ENCODE measurements around the gene DNAH17.
A peak's percentile ranks its signal among the peaks of the same experiment; 100 is the strongest.

Gene DNAH17

GRCh38 chr17:78577296-78577695 lies at the start of gene DNAH17:
DNAH17 (minus strand) TSS chr17:78577396; CDS start chr17:78575057, 2,339 bp downstream.
- no peak for DNase-seq

DNA sequence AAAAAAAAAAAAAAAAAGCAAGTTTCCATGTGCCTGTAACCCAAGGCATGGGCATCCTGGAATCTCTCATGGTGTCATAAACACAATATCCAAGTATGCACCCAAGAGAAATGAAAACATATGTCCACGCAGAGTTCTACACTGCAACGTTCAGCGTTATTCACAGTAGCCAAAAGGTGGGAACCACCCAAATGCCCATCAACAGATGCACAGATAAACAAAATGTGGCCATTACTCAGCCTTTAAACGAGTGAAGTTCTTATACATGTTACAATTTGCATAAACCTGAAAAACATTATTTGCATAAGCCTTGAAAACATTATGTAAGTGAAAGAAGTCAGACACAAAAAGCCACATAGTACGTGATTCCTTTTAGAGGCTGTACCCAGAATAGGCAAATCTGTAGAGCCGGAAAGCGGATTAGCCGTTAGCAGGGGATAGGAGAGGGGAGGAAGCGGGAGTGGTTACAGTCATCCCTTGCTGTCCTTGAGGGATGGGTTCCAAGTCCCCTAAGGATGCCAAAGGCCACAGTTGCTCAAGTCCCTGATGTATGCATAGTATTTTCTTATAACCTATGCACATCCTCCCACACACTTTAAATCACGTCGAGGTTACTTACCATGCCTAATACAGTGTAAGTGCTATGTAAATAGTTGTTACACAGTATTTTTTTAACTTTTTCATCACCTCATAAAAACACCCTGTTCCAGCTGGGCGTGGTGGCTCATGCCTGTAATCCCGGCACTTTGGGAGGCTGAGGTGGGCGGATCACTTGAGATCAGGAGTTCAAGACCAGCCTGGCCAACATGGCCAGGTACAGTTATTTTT lies 47.3 kb upstream of the DNAH17 start:
- no peak for DNase-seq

DNA sequence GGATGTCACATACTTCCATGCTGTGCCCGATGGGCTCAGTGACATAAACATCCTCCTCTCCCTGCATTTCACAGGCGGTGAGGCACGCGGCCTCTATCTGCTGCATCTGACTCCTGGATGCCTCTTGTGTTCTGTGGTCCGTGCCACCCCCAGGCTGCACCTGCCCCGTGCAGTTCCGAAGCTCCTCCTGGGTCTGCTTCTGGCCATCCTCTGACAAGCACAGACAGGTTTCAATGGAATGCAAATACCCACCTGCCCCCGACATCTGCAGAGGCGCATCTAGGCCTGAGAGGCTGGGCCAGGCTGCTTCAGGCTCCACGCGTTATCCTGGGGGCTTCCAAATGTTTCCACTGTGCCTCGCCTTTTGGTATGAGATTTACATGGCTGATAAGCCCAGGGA lies 46.3 kb upstream of the DNAH17 start:
- DNase-seq, result no peak

DNA sequence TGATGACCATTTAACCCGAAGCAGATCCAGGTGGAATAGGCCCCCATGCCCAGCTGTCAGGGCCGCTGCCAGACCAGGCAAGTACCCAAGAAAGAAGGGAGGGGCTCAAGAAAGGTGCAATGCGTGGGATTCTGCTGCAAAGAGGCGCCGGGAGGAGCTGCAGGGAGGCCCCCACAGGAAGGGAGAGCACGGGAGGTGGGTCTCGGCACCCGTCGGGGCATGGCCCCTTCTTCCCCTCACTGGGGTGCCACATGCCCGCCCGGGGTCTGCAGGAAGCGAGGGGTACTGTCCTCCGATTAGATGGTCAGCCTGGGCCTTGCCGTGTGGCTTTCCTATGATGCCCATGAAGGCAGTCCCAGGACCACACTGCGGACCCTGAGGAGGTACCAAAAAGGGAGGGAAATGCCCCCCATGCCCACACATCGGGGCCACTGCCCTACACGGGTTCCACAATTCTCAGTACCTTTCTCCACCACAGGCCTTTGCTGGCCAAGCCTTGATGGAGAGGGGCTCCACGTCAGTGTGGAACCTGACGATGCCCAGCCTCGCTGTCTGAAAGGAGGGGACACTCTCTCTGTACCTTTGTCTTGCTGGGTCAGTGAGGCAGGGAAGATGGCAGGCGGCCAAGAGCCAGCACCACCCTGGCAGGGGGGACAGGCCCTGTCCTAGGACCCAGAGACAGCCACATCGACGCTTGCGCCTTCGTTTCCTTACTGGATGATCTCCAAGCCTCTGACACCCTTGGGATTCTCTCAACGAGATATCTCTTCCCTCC lies 45.5 kb upstream of the DNAH17 start:
- no peak for DNase-seq

DNA sequence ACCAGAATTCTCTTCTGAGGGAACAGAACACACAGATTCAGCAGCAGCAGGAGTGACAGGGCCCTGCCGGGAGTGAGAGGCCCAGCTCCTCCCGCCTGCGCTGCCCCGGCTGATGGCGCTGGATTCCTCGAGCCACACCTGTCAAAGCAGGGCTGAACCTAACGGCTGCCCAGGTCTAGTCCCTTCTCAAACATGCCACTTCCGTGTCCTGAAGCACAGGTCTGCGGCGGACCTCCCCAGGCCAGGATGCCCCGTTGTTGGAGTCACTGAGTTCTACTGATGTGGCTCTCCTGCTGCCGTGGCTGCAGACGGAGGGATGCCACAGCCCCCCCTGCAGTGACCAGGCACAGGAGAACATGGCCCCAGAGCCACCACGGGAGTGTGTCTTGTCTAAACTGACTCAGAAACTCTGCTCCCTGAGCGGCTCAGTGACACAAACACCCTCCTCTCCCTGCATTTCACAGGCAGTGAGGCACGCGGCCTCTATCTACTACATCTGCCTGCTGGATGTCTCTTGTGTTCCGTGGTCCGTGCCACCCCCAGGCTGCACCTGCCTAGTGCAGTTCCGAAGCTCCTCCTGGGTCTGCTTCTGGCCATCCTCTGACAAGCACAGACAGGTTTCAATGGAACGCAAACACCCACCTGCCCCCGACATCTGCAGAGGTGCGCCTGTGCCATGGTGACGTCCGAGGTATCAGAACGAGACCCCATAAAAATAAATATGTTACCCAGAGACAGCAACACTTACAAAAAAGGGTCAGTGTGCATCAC lies 44.7 kb upstream of the DNAH17 start:
- no peak for DNase-seq

- DNase-seq, result no peak
These were observed 42.9 kb upstream of the DNAH17 start for GRCh38 chr17:78620099-78620498.

DNA sequence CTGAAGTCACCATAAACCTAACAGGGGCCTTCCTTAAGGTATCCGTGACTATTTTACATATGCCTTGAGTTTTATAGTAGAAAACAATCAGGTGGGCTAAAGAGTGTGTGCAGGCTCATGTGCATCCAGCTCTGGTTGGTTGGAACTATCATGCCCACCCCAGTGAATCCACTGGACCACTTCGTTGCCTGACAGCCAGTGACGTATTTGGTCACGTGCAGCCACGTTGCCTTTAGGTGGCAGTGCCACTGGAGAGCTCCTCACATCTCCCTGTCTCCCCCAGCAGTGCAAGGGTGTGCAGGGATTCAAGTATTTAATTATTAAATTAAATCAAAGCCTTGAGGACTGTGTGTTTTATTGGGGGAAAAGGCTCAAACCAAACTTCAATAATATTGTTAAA lies 42.1 kb upstream of the DNAH17 start:
- no peak for DNase-seq

- DNase-seq, result no peak
These were observed 41.3 kb upstream of the DNAH17 start for GRCh38 chr17:78618264-78619066.

- DNase-seq, result peak in 1 of 2 experiments; percentile 48
These were observed 40.4 kb upstream of the DNAH17 start for GRCh38 chr17:78617511-78618061.

- no peak for DNase-seq
These were observed 39.8 kb upstream of the DNAH17 start for GRCh38 chr17:78616946-78617345.

DNA sequence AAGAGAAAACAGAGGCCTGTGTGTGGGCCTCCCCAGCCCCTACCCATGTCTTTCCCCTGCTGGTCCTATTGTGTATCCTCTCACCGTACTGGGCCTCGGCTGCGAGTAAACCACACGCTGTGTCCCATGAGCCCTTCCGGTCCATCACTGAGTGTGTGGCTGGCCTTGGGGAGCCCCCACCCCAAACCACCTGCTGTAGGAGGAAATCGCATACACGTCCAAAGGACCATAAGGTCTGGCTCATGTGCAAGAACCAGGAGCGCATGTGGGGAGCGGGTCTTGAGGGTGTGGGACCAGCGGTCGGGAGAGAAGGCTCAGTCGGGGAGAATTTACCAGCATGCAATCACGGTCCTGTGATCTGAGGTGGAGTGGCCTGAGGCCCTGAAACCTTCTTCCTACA lies 38.4 kb upstream of the DNAH17 start:
- DNase-seq, result no peak

DNA sequence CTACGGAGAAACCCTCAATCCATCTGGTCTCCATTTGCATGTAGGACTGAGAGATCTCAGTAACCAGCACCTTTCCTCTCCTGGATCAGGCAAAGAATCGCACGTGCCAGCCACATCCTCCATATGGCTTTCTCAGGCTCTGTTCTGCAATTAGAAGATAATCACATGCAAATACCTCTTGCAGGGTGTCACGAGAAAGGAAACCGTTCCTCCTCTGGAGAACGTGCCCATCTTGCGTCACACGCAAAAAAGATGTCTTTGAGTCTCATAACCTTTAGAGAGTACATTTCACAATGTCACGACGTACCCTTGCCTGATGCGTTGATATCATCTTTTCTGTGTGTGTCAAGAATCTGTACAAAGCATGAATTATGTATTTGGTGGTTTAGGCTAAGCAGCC lies 36.2 kb upstream of the DNAH17 start:
- no peak for DNase-seq

DNA sequence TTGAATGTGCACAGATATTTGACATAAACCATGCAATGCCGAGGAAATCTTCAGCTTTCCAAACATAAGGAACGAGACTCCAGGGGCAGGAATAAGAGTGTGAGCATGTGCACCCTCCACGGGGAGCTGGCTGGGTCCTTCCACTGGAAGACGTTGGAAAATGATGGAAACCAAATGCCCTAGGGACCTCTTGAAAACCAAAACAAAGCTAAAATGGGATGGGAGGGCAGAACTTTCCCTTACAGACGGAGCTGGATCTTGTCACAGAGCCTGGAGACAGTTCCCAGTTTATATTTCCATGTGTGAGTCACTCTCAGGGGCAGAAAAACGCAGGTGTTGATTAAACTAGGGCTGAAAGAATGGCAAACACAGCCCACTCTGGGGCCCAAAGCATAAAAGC lies 34.4 kb upstream of the DNAH17 start:
- peak in 1 of 2 experiments; percentile 35 for DNase-seq

GRCh38 chr17:78610951-78611511 lies 33.8 kb upstream of the DNAH17 start:
- DNase-seq, result no peak

DNA sequence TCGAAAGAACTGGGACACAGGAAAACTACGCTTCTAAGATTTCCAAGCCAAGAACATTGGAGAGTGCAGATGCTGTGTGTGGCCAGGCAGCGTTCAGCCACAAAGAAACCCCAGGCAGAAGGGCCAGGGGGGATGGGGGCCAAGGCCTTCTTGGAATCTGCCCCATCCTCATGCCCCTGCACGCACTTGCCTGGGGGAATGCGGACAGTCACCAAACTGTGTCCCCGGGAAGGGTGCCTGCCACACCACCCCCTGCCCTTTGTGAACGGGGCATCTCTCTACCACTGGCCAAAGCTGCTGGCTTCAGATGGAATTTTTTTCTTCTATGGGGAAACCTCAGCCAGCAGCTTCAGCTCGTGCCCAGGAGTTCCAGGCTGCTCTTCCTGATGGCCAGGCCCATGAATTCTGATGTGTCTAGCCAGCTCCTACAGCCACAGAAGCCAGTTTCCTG lies 32.0 kb upstream of the DNAH17 start:
- peak; percentile 63 to 69 for DNase-seq

DNA sequence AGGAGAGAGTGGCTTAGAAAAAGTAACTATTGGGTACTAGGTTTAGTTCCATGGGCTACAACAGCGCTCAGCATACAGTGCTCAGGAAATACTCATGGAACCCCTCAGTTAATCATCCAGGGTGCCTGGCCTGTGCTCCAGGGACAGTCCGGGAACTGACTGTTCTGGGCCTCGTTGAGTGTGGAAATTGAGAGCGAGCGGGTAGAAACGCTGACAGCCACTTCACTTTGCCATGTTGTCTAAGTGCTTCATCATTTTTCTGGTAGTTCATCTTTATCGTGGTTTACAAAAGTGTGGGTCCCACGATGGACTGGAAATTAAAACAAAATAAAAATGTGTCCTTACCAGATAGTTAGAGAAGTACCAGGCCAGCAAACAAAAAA lies 31.6 kb upstream of the DNAH17 start:
- DNase-seq, result no peak

GRCh38 chr17:78608122-78608803 lies 31.1 kb upstream of the DNAH17 start:
- no peak for DNase-seq

GRCh38 chr17:78607038-78607437 lies 29.8 kb upstream of the DNAH17 start:
- DNase-seq, result no peak

GRCh38 chr17:78605886-78606285 lies 28.7 kb upstream of the DNAH17 start:
- DNase-seq, result no peak

- DNase-seq, result no peak
These were observed 28.2 kb upstream of the DNAH17 start for GRCh38 chr17:78605429-78605828.

- DNase-seq, result no peak
These were observed 25.1 kb upstream of the DNAH17 start for GRCh38 chr17:78602246-78602645.
